Heart right ventricle (tissue), 16 donors: ENCODE results near the gene NEDD9. TPM values are rescaled to one million over a fixed set of nuclear protein-coding genes. Genes with fewer than 3 reads are reported as not detected.

Source experiments
- ATAC-seq, 8 donors: fragments of 200-7000 bp; cut with Tn5 transposase; one replicate each; pipeline ENCODE4 v1.9.1; 2020; ENCODE audit warnings: mild to moderate bottlenecking in 8 of 8, moderate library complexity in 8 of 8, moderate number of reproducible peaks in 1 of 8
- DNase-seq, 2 donors: peaks; one replicate each; pipeline ENCODE4 v3.0.0-alpha.2; 2020
- H3K27ac ChIP-seq, 10 donors: fragments of 200-600 bp; sonication (generic) in 2 of 10; one replicate each; pipeline versions ENCODE4 v1.5.0 to v1.8.0; 2020 to 2022; ENCODE audit warnings: mild to moderate bottlenecking in 3 of 10
- H3K27me3 ChIP-seq, 7 donors: fragments of 200-600 bp; one replicate each; pipeline ENCODE4 v1.8.0; 2021 to 2022; ENCODE audit warnings: mild to moderate bottlenecking in 2 of 7
- H3K36me3 ChIP-seq, 9 donors: fragments of 200-600 bp; sonication (generic) in 1 of 9; one replicate each; pipeline versions ENCODE4 v1.5.0 to v1.8.0; 2020 to 2022; ENCODE audit warnings: mild to moderate bottlenecking in 2 of 9
- H3K4me1 ChIP-seq, 9 donors: fragments of 200-600 bp; sonication (generic) in 1 of 9; one replicate each; pipeline versions ENCODE4 v1.5.0 to v1.8.0; 2020 to 2022; ENCODE audit warnings: mild to moderate bottlenecking in 4 of 9
- H3K4me3 ChIP-seq, 10 donors: fragments of 200-600 bp; sonication (generic) in 2 of 10; one replicate each; pipeline versions ENCODE4 v1.5.0 to v1.8.0; 2020 to 2022; ENCODE audit warnings: mild to moderate bottlenecking in 7 of 10, moderate library complexity in 2 of 10
- H3K9me3 ChIP-seq, 11 donors: fragments of 200-600 bp in 10 of 11; sonication (generic) in 2 of 11; one replicate each; pipeline versions ENCODE4 v1.5.0 to v1.8.0; 2013 to 2022; ENCODE audit warnings: mild to moderate bottlenecking in 2 of 11, control low read depth in 1 of 11, moderate library complexity in 1 of 11
- WGBS, 2 donors: extraction: QIAGEN DNeasy Blood & Tissue Kit; methylation state at CpG; one replicate each; pipeline ENCODE4 v1.1.7; 2013; ENCODE audit warnings: inconsistent platforms in 1 of 2; 5-methylcytosine and 5-hydroxymethylcytosine counted together
- intact Hi-C, 10 donors: fragments of 100-400 bp; cut with DNase I; formaldehyde crosslinking; loops; one replicate each; pipeline versions ENCODE4 v1.11.1 to v1.14.2; 2022
- polyA plus RNA-seq, 2 donors: library from polyadenylated mRNA; stranded (reverse); fragments of 200-250 nt; gene quantifications; one replicate each; pipeline ENCODE4 v1.2.3, GENCODE V29; 2013
- total RNA-seq, 10 donors: library from RNA; stranded (reverse); fragmentation: NEBNext Ultra II Directional in 3 of 10; extraction: Animal tissue kit (Norgen Biotek cat#: 25700) in 3 of 10; gene quantifications; one replicate each; pipeline versions ENCODE4 v1.2.1 to v1.2.4, GENCODE V29; 2021 to 2023
- TF ChIP-seq, protein P1 (sequence below), 9 donors: fragments of 200-600 bp; sonication (generic) in 2 of 9; IDR thresholded peaks; one replicate each; pipeline versions ENCODE4 v1.5.0 to v1.8.0; 2021 to 2022; ENCODE audit warnings: antibody characterized with exemption in 9 of 9, mild to moderate bottlenecking in 5 of 9, moderate library complexity in 1 of 9
- donor health status: Arrhythmogenic right ventricular cardiomyopathy.
- donor health status: ischemic (EF 13 %, LVEDD 7.1; RV severe dilation, severe dysfunction).
- donor health status: healthy with polysubstance abuse.
- donor health status: DM: no; HTN: yes; CAD: no.
- donor health status: DM: no; HTN: no; CAD: no.
- donor health status: ischemic (EF 25% LVEDD 6.9; RV normal size, moderate dysfunction).
- donor health status: ischemic (EF 25% LVEDD 5.7; RV mildly dilated, moderate dysfunction).
- donor health status: healthy.
- donor health status: DM: yes; HTN: yes; CAD: no.
- donor health status: Ischemic cardiomyopathy.
- donor health status: ischemic (EF 35%, LVEDD 5.7; RV mildly dilated, moderate dysfunction).
- donor health status: nonischemic (EF 11% LVEDD 7.7; RV severe dilation, severe dysfunction).
- donor health status: DM: yes; HTN: yes; CAD: no.
- donor health status: PGD.
- donor health status: ischemic (EF 29% LVEDD 5.4; RV normal size, mild dysfunction).
- donor health status: nonischemic (EF 23%, LVEDD 6.1; RV moderate dilation, normal function).

The NEDD9 gene
- total and polyA plus RNA-seq, 12 donors: 10.8 to 34.2 (median 23.3) TPM

DNA sequence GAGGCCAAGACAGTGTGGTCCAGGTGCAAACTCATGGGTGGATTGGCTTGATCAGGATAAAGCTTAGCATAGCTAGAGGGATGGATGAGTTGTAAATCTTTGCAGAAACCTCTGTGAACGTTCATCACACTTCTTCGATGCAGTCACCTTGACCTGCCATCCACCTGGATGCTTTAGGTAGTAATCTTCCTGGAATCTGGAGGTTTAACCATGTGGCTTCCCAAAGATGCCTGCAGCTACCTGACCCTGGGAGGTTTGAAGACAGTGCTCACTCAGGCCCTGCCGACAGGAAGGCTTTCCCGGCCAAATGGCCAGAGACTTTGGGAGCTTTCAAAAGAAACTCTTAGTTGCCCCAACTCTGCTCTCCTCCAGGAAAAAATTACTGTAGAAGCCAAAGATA is 65.5 kb downstream of the NEDD9 start:
- Histone ChIP-seq H3K36me3 (no peaks in the 10 kb centered on the region), H3K27ac (no peak overlapping the region), H3K4me1 (peaks cover 0 to 20% (median 5%) of the 10 kb centered on the region in 9 donors), H3K9me3 (no peaks in the 10 kb centered on the region), H3K4me3 (no peak overlapping the region), H3K27me3 (no peaks in the 10 kb centered on the region)
- WGBS, 2 donors: 46 to 68% methylated on average over 4 of the region's 4 CpGs
- DNase-seq (no peak), ATAC-seq (no peak)
- intact Hi-C loops: no loop called here
- TF ChIP-seq, protein P1, sequence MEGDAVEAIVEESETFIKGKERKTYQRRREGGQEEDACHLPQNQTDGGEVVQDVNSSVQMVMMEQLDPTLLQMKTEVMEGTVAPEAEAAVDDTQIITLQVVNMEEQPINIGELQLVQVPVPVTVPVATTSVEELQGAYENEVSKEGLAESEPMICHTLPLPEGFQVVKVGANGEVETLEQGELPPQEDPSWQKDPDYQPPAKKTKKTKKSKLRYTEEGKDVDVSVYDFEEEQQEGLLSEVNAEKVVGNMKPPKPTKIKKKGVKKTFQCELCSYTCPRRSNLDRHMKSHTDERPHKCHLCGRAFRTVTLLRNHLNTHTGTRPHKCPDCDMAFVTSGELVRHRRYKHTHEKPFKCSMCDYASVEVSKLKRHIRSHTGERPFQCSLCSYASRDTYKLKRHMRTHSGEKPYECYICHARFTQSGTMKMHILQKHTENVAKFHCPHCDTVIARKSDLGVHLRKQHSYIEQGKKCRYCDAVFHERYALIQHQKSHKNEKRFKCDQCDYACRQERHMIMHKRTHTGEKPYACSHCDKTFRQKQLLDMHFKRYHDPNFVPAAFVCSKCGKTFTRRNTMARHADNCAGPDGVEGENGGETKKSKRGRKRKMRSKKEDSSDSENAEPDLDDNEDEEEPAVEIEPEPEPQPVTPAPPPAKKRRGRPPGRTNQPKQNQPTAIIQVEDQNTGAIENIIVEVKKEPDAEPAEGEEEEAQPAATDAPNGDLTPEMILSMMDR (IDR thresholded peaks at IDR 0.05): no peak

DNA sequence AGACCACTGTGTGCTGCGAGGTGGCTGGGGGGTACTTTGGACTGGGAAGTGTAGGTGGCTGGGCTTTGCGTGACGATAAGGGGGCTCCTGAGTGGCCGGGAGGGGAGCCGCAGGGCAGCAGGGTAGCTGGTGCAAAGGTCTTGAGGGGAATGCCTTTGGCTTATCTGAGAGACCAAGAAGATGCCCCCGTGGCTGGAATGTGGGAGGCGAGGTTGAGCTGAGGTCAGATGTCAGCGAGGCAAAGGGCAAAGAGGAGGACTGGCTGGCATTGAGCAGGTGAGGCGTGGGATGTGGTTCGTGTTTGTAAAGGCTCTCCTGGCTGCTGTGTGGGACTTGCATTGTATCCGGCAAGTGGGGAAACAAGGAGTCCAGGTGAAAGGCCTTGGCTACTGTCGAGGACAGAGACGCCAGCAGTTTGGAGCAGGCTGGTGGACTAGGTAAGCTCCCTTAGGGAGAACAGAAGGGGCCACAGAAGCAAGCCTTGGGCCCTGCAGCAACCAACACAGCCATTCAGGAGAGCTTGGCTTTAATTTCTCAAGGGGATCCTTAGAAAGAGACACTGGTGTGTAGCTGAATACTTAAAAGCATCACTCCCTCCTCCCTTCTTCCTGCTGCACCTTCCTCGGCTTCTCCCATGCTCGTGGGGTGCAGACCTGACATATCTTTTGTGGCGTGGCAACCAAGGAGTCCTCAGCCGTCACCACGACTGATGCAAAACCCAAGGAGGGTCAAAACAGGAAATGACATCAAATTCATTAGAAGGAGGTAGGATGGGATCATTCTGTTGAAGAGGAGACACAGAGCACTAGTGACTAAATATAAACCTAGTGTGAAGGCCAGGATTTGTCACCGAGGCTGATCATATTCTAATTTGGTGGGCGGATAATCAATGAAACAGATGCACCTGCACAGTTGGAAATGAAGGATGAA is 67.5 kb downstream of the NEDD9 start:
- ATAC-seq (no peak), DNase-seq (no peak)
- Histone ChIP-seq H3K4me3 (no peak overlapping the region), H3K4me1 (peaks cover 0 to 15% (median 5%) of the 10 kb centered on the region in 9 donors), H3K9me3 (no peaks in the 10 kb centered on the region), H3K36me3 (no peaks in the 10 kb centered on the region), H3K27ac (no peak overlapping the region), H3K27me3 (no peaks in the 10 kb centered on the region)
- intact Hi-C loops: no loop called here
- TF ChIP-seq, protein P1 (IDR thresholded peaks at IDR 0.05): no peak
- 87% methylated on average over 20 of the region's 20 CpGs for WGBS, 2 donors

DNA sequence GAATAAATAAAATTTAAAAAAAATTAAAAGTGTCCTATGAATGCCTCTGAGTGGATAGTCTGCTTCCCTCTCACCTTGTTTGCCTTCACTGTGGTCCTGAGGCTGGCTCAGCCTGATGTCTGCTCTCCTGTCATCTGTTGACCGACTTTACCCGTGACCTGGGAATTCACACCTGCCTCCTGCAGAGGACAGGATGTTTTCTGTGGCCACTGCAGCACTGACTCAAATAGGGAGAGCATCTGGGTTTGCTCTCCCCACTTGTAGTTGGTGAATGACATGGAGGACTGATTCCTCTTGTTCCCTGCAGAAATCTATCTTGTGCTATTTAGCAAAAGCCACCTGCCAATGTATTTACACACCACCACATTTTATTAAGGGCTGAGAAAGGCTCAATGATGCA is 68.5 kb downstream of the NEDD9 start:
- DNase-seq (no peak), ATAC-seq (no peak)
- intact Hi-C loops: no loop called here
- 93 to 95% methylated on average over 2 of the region's 2 CpGs for WGBS, 2 donors
- H3K27ac ChIP-seq: no peak overlapping the region
- no peak overlapping the region for H3K4me3 ChIP-seq
- H3K27me3 ChIP-seq: no peaks in the 10 kb centered on the region
- TF ChIP-seq, protein P1 (IDR thresholded peaks at IDR 0.05): no peak
- H3K36me3 ChIP-seq: no peaks in the 10 kb centered on the region
- H3K4me1 ChIP-seq: peaks cover 0 to 13% (median 5%) of the 10 kb centered on the region in 9 donors
- H3K9me3 ChIP-seq: no peaks in the 10 kb centered on the region

DNA sequence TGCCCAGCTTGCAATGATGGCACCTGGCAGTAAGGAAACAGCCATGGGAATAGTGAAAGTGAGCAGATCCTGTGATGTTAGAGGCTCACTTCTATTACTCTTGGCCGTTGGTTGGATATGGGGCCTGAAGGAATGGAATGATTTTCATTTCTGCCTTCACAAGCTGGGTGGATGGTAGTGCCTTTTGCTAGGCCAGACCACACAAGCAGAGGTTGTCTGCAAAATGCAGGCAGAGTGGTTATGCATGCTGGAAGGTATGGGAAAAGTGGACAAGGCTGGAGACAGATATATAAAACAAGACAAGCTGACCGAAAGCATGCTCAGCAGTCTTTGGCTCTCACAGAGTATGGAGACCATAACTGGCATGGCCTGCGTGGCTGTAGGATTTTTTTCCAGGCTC is 70.2 kb downstream of the NEDD9 start:
- no peaks in the 10 kb centered on the region for H3K9me3 ChIP-seq
- intact Hi-C loops: no loop called here

More for the DNA sequence above, 70.2 kb downstream of the NEDD9 start:
- no peaks in the 10 kb centered on the region for H3K36me3 ChIP-seq
- ATAC-seq: no peak
- H3K27ac ChIP-seq: no peak overlapping the region
- no peak overlapping the region for H3K4me3 ChIP-seq
- WGBS, 2 donors: 92 to 95% methylated on average over 3 of the region's 3 CpGs
- no peak for DNase-seq
- no peaks in the 10 kb centered on the region for H3K27me3 ChIP-seq
- H3K4me1 ChIP-seq: no peaks in the 10 kb centered on the region
- TF ChIP-seq, protein P1 (IDR thresholded peaks at IDR 0.05): no peak
